GM13976 (cell line): ENCODE results near the gene APPBP2.

Experiments
- DNase-seq: peaks from one replicate; pipeline ENCODE4 v3.0.0; 2012; ENCODE audit warnings: low spot score
- in situ Hi-C: fragments of 300-500 bp; cut with MboI; formaldehyde crosslinking; loops from one replicate; pipeline ENCODE4 v1.12.0; 2022; ENCODE audit warnings: low sequenced_read_pairs, mixed read lengths, inconsistent platforms; ENCODE audit not compliant: unreplicated experiment
- TF ChIP-seq, protein P1 (sequence below): IDR thresholded peaks from 2 replicates; pipeline ENCODE4 v1.5.1; 2012; ENCODE audit warnings: borderline replicate concordance, mild to moderate bottlenecking; ENCODE audit not compliant: insufficient read depth; ENCODE audit errors: extremely low read depth, missing control alignments, control extremely low read depth

The APPBP2 gene

DNA sequence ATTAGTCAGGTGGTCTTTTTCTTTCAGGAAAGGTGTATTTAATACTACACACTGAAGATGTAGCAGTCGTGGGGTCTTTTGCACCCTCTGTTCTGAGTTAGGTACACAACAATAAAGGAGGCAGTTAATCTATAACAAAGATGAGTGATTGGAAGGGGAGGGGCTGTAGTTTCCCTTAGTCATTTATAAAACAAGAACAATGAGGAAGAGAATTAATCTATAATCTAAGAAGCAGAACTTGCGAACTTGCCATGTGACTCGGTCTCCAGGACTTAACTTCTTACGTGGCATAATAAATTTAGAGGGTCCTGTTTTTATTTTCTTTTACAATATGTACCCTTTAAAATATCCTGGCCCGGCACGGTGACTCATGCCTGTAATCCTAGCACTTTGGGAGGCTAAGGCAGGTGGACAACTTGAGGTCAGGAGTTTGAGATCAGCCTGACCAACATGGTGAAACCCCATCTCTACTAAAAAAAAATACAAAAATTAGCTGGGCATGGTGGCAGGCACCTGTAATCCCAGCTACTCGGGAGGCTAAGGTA is 8.6 kb upstream of the APPBP2 start:
- no peak for DNase-seq
- TF ChIP-seq, protein P1, sequence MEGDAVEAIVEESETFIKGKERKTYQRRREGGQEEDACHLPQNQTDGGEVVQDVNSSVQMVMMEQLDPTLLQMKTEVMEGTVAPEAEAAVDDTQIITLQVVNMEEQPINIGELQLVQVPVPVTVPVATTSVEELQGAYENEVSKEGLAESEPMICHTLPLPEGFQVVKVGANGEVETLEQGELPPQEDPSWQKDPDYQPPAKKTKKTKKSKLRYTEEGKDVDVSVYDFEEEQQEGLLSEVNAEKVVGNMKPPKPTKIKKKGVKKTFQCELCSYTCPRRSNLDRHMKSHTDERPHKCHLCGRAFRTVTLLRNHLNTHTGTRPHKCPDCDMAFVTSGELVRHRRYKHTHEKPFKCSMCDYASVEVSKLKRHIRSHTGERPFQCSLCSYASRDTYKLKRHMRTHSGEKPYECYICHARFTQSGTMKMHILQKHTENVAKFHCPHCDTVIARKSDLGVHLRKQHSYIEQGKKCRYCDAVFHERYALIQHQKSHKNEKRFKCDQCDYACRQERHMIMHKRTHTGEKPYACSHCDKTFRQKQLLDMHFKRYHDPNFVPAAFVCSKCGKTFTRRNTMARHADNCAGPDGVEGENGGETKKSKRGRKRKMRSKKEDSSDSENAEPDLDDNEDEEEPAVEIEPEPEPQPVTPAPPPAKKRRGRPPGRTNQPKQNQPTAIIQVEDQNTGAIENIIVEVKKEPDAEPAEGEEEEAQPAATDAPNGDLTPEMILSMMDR: no peak
- in situ Hi-C loops: no loop called here

DNA sequence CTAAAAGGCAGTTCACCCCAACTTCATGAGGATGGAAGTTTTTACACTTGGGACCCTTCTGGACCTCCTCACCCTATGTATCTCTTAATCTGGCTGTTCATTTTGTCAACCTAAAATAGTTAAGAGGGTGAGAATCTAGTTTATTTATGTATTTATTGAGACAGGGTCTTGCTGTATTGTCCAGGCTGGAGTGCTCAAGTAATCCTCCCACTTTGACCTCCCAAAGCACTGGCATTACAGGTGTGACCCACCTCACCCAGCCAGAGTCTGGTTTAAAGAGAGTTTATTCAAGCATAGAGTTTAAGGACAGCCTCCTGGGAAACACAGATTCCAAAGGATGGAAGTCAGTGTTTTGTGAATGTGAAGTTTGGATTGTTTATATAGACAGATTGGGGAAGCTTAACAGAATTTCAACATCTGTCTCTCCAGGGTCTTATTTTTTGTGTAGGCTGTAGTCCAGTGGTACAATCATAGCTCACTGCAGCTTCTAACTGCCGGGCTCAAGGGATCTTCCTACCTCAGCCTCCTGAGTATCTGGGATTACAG is 8.0 kb upstream of the APPBP2 start:
- no peak for DNase-seq
- in situ Hi-C loops: no loop called here
- TF ChIP-seq, protein P1: no peak

DNA sequence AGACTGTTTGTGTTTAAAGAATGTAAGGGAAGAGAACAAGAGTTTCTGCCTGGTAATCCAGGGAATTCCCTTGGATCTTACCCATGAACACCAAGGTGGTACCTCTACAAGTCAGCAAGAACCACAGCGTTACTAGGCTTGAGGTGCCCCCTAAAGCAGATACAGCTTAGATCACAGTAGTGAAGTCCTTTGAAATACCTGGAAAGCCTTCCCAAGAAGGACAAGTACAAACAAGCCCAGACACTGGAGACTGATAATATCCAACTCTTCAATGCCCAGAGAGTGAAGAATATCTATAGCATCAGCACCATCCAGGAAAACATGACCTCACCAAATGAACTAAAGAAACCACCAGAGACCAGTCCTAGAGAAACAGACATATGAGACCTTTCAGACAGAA is 3.8 kb upstream of the APPBP2 start:
- TF ChIP-seq, protein P1: no peak
- no peak for DNase-seq
- in situ Hi-C loops: no loop called here

DNA sequence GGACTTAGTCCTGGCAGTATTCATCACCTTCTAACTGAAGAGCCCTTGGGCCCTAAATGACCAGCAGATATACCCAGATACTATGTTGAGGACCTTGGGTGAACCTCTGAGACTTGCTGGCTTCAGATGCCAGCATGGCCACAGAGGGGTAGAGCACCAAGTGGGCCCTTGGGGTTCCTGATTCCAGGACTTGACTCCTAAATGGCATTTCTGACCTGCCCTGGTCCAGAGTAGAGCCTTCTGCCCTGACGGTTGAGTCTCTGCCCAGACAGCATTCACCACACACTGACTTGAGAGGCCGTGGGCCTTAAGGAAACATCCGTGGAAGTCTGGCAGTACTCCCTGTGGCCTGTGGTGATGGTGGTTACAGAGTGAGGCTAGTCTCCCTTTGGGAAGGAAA is 2.8 kb upstream of the APPBP2 start:
- DNase-seq: no peak
- TF ChIP-seq, protein P1: no peak
- in situ Hi-C loops: no loop called here

DNA sequence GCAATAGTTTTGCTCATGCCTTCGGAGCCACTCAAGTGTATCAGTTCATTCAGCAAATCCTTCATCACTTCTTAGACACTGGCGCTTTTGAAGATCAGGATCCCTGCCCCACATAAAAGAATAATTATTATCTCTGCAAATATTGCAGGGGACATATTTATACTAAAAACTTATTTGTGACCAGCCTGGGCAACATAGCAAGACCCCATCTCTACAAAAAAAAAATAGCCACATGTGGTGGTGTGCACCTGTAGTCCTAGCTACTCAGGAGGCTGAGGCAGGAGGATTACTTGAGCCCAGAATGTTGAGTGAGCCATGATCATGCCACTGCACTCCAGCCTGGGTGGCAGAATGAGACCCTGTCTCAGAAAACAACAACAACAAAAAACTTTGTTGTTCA is 1.7 kb upstream of the APPBP2 start:
- TF ChIP-seq, protein P1: no peak
- in situ Hi-C loops: no loop called here
- DNase-seq: no peak

DNA sequence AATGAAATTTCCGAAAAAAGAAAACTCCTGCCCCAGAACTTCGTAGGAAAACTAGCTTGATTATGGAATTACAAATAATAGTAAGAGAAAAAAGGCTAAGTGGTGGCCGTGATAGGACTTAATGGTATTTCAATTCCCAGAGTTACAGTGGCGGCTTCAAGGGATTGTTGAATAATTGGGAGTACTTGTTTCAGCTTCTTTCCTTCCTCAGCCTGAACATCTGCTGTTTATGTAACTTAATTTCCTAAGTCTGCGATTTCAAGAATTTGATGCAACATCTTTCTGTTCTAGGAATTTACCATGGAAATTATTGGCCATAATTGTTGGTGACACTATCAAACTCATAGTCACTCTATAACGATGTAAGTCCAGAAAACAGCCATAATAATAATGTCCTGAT is 684 bp upstream of the APPBP2 start:
- no peak for DNase-seq
- TF ChIP-seq, protein P1: no peak
- in situ Hi-C loops: no loop called here
